ENCODE results near the gene TDP2.

Gene TDP2

GRCh38 chr6:24600903-24601302 is 65.8 kb downstream of the TDP2 start:
- H3K27ac ChIP-seq (ENCODE audit: low read length) = no peak overlapping the region
- no CpG with 5 or more reads among the region's 4 CpGs for WGBS (ENCODE audit: insufficient coverage, insufficient read length)
- DNase-seq (ENCODE audit: low read depth, low spot score) = no peak
- H3K4me1 ChIP-seq (ENCODE audit: control insufficient read depth, insufficient read depth, low read length) = no peaks in the 10 kb centered on the region
- H3K27me3 ChIP-seq (ENCODE audit: control insufficient read depth, insufficient read depth, low read length) = no peaks in the 10 kb centered on the region
- H3K4me3 ChIP-seq (ENCODE audit: low read length) = no peak overlapping the region
- no peaks in the 10 kb centered on the region for H3K36me3 ChIP-seq (ENCODE audit: control insufficient read depth, insufficient read depth, low read length)
- no peaks in the 10 kb centered on the region for H3K9me3 ChIP-seq (ENCODE audit: control insufficient read depth, insufficient read depth, low read length)

Data from iPS DF 6.9 (cell line).